ENCODE measurements around the gene CLK2.
A peak's percentile ranks its signal among the peaks of the same experiment; 100 is the strongest.
"Not testable (repeated sequence)": the region's sequence is repeated elsewhere in the genome, so short reads cannot be mapped to it uniquely, and the experiment has no call there.

CLK2 gene

GRCh38 chr1:155260276-155260675 is 13.0 kb downstream of the CLK2 start:
- Mint-ChIP-seq H3K9me3 (no peaks in the 10 kb centered on the region), H3K27ac (peak overlapping the region; percentile 72), H3K4me3 (peak overlapping the region; percentile 59), H3K4me1 (peaks cover 55% of the 10 kb centered on the region), H3K36me3 (peaks cover 31% of the 10 kb centered on the region), H3K27me3 (no peaks in the 10 kb centered on the region)

- Mint-ChIP-seq H3K9me3 (no peaks in the 10 kb centered on the region), H3K27ac (peak overlapping the region; percentile 23), H3K36me3 (peaks cover 13% of the 10 kb centered on the region), H3K27me3 (no peaks in the 10 kb centered on the region), H3K4me3 (peak overlapping the region; percentile 80), H3K4me1 (peaks cover 46% of the 10 kb centered on the region)
Measured at GRCh38 chr1:155256058-155256852, 17.0 kb downstream of the CLK2 start.

GRCh38 chr1:155255243-155256007 is 17.9 kb downstream of the CLK2 start, which contains the start of gene ENTREP3:
ENTREP3 (minus strand) TSS chr1:155255483; CDS start chr1:155254877, 606 bp downstream.
- H3K4me1 Mint-ChIP-seq: peaks cover 42% of the 10 kb centered on the region
- H3K4me3 Mint-ChIP-seq: peak within 1 kb of the TSS; percentile 90
- H3K27me3 Mint-ChIP-seq: no peaks in the 10 kb centered on the region
- H3K9me3 Mint-ChIP-seq: no peaks in the 10 kb centered on the region
- H3K36me3 Mint-ChIP-seq: peaks cover 11% of the 10 kb centered on the region
- H3K27ac Mint-ChIP-seq: peak within 1 kb of the TSS; percentile 70

GRCh38 chr1:155254714-155255242 is 18.5 kb downstream of the CLK2 start:
- Mint-ChIP-seq H3K9me3 (no peaks in the 10 kb centered on the region), H3K36me3 (peaks cover 11% of the 10 kb centered on the region), H3K27ac (peak overlapping the region; percentile 70), H3K4me1 (peaks cover 37% of the 10 kb centered on the region), H3K4me3 (peak overlapping the region; percentile 90), H3K27me3 (no peaks in the 10 kb centered on the region)

GRCh38 chr1:155254228-155254713 is 19.0 kb downstream of the CLK2 start:
- peak overlapping the region; percentile 90 for H3K4me3 Mint-ChIP-seq
- H3K4me1 Mint-ChIP-seq: peaks cover 37% of the 10 kb centered on the region
- H3K36me3 Mint-ChIP-seq: peaks cover 11% of the 10 kb centered on the region
- H3K27me3 Mint-ChIP-seq: no peaks in the 10 kb centered on the region
- H3K27ac Mint-ChIP-seq: peak overlapping the region; percentile 70
- H3K9me3 Mint-ChIP-seq: no peaks in the 10 kb centered on the region

GRCh38 chr1:155253797-155254196 is 19.5 kb downstream of the CLK2 start:
- peak overlapping the region; percentile 25 for H3K27ac Mint-ChIP-seq
- peaks cover 11% of the 10 kb centered on the region for H3K36me3 Mint-ChIP-seq
- H3K9me3 Mint-ChIP-seq: no peaks in the 10 kb centered on the region
- peaks cover 37% of the 10 kb centered on the region for H3K4me1 Mint-ChIP-seq
- H3K4me3 Mint-ChIP-seq: peak overlapping the region; percentile 90
- H3K27me3 Mint-ChIP-seq: no peaks in the 10 kb centered on the region

GRCh38 chr1:155253208-155253607 is 20.1 kb downstream of the CLK2 start:
- H3K9me3 Mint-ChIP-seq: no peaks in the 10 kb centered on the region
- H3K36me3 Mint-ChIP-seq: peaks cover 8% of the 10 kb centered on the region
- H3K27ac Mint-ChIP-seq: peak overlapping the region; percentile 14
- peak overlapping the region; percentile 90 for H3K4me3 Mint-ChIP-seq
- peaks cover 37% of the 10 kb centered on the region for H3K4me1 Mint-ChIP-seq
- no peaks in the 10 kb centered on the region for H3K27me3 Mint-ChIP-seq

- Mint-ChIP-seq H3K27me3 (no peaks in the 10 kb centered on the region), H3K4me3 (no peak overlapping the region), H3K27ac (no peak overlapping the region), H3K4me1 (peaks cover 27% of the 10 kb centered on the region), H3K36me3 (no peaks in the 10 kb centered on the region), H3K9me3 (no peaks in the 10 kb centered on the region)
Measured at GRCh38 chr1:155251566-155251965, 21.7 kb downstream of the CLK2 start.

GRCh38 chr1:155250633-155251449 is 22.5 kb downstream of the CLK2 start:
- peaks cover 27% of the 10 kb centered on the region for H3K4me1 Mint-ChIP-seq
- H3K9me3 Mint-ChIP-seq: no peaks in the 10 kb centered on the region
- no peaks in the 10 kb centered on the region for H3K36me3 Mint-ChIP-seq
- H3K4me3 Mint-ChIP-seq: peak overlapping the region; percentile 54
- no peak overlapping the region for H3K27ac Mint-ChIP-seq
- no peaks in the 10 kb centered on the region for H3K27me3 Mint-ChIP-seq

- Mint-ChIP-seq H3K36me3 (no peaks in the 10 kb centered on the region), H3K9me3 (no peaks in the 10 kb centered on the region), H3K4me1 (peaks cover 24% of the 10 kb centered on the region), H3K27me3 (no peaks in the 10 kb centered on the region), H3K27ac (peak overlapping the region; percentile 23), H3K4me3 (peak overlapping the region; percentile 66)
Measured at GRCh38 chr1:155250246-155250632, 23.1 kb downstream of the CLK2 start.

- Mint-ChIP-seq H3K27me3 (peaks cover 2% of the 10 kb centered on the region), H3K36me3 (peaks cover 2% of the 10 kb centered on the region), H3K4me3 (no peak overlapping the region), H3K9me3 (no peaks in the 10 kb centered on the region), H3K27ac (no peak overlapping the region), H3K4me1 (peaks cover 28% of the 10 kb centered on the region)
Measured at GRCh38 chr1:155247667-155248553, 25.4 kb downstream of the CLK2 start.

GRCh38 chr1:155246796-155247195 is 26.5 kb downstream of the CLK2 start:
- H3K4me1 Mint-ChIP-seq: peaks cover 32% of the 10 kb centered on the region
- not testable (repeated sequence) for H3K27me3 Mint-ChIP-seq, H3K4me3 Mint-ChIP-seq, H3K36me3 Mint-ChIP-seq, H3K9me3 Mint-ChIP-seq, H3K27ac Mint-ChIP-seq

GRCh38 chr1:155245163-155245524 is 28.2 kb downstream of the CLK2 start:
- peak overlapping the region; percentile 92 for H3K4me3 Mint-ChIP-seq
- H3K36me3 Mint-ChIP-seq: peaks cover 2% of the 10 kb centered on the region
- H3K27ac Mint-ChIP-seq: peak overlapping the region; percentile 100
- H3K27me3 Mint-ChIP-seq: peaks cover 2% of the 10 kb centered on the region
- H3K9me3 Mint-ChIP-seq: no peaks in the 10 kb centered on the region
- peaks cover 43% of the 10 kb centered on the region for H3K4me1 Mint-ChIP-seq

GRCh38 chr1:155244368-155245162 is 28.7 kb downstream of the CLK2 start:
- Mint-ChIP-seq H3K4me1 (peaks cover 43% of the 10 kb centered on the region), H3K27ac (peak overlapping the region; percentile 100), H3K27me3 (peaks cover 2% of the 10 kb centered on the region)

More at GRCh38 chr1:155244368-155245162, 28.7 kb downstream of the CLK2 start:
- peak overlapping the region; percentile 92 for H3K4me3 Mint-ChIP-seq
- H3K9me3 Mint-ChIP-seq: no peaks in the 10 kb centered on the region
- peaks cover 2% of the 10 kb centered on the region for H3K36me3 Mint-ChIP-seq
